ENCODE results near the gene PTCD1.

Gene PTCD1
- total RNA-seq: 11.6 to 11.9 reads per million in 2 experiments

- peak; percentile 73 for DNase-seq (ENCODE audit: low read depth)
These were observed at the start of gene PTCD1, which contains the start of gene CPSF4 for GRCh38 chr7:99438573-99439480. Gene PTCD1, minus strand, starts transcription at chr7:99438798. Its CDS starts 3,556 bp downstream, at chr7:99435242. Gene CPSF4, plus strand, starts transcription at chr7:99438943. Its CDS starts 140 bp downstream, at chr7:99439083.

GRCh38 chr7:99485094-99485493 lies 46.5 kb upstream of the PTCD1 start:
- no peak for DNase-seq (ENCODE audit: low read depth)

DNA sequence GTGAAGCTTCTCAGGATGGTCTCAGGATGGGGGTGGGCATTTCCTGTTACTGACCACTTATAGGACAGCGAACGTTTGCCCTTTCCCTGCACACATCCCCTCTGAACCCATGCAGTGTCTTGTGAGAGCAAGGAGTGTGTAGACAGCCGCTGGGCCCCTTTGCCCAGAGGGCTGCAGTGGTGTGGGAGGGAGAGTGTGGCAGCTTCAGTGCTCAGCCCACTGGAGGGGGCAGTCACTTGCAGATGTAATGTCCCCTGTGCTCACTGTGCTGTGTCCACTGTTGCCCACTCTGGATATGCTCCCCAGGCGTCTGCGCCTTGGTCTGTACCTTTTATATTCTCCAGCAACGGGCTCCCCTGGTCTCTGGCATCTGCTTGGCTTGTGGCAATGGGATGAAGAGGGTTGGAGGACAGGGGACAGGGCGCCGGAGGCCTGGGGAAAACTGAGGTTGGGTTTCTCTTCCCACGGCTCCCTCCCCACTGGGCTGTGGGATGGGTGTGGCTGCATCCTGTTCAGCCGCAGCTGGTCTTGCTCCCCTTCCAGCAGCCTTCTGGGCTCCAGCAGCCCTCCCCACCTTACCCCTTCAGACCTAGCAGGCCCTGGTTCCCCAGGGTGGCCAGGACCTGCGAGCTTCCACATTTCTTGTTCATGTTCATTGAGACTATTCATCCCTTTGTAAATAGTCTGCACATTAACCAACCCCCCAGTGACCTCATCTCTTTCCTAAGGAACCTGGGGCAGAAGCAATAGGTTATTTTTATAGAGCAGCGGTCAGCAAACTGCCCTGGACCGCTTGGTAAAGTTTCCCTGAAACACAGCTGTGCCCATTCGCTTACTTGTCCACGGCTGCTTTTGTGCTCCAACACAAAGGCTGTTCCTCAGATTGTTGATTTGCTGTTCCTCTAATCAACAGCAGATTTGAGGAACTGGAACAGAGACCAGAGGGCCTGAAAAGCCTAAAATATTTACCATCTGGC lies 40.2 kb upstream of the PTCD1 start:
- no peak for DNase-seq (ENCODE audit: low read depth)

DNA sequence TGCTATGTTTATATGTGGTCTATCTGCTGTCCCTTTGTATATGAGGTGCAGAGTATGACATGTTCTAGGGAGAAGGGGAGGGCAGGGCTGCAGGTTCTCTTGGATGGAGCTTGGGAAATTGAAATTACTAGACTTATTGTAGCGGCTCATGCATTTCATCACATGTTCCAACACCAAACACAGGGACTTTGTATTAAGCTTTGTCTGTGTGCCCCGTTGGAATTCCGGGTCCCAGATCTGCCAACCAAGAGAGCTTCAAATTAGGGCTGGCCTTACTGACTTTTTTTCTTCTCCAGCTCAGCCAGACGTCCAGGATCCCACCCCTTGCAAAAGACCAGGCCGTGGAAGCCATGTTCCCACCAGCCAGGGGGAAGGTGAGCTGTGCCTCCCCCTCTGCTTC lies 37.5 kb upstream of the PTCD1 start:
- no peak for DNase-seq (ENCODE audit: low read depth)

GRCh38 chr7:99473315-99473596 lies 34.7 kb upstream of the PTCD1 start:
- DNase-seq (ENCODE audit: low read depth): no peak

GRCh38 chr7:99472561-99473314 lies 34.1 kb upstream of the PTCD1 start, which contains the start of gene ZNF789:
Gene ZNF789, plus strand, starts transcription at chr7:99472890. Its CDS starts 3,567 bp downstream, at chr7:99476457.
- DNase-seq (ENCODE audit: low read depth): peak; percentile 98

DNA sequence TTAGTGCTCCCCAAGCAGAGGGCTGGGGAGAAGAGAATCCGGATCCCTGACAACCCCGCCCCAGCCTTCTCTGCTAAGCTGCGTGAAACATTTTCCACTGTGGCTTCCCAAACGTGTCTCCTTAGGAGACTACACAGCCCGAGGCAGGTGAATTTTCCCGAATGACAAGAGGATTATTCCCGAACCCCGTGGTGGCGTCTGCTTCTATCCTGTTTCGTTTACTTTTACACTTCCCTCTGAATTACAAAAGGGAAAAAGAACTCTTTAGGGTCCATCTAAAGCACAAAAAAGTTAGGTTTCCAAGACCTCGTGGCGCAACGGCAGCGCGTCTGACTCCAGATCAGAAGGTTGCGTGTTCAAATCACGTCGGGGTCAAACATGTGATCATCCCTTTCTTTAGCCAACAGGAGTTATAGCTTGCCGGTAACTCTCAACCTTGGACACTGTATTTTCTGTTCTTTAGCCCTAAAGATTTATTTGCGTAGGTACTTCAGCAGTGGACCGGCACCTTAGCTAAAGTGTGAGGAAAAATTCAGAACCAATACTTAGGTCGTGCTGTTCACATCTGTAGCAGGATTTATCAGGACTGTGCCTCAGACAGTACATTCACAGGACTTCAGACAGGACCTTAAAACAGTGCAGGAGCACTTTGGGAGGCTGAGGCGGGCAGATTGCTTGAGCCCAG lies 30.9 kb upstream of the PTCD1 start:
- DNase-seq (ENCODE audit: low read depth): no peak

- DNase-seq (ENCODE audit: low read depth): no peak
These were observed 29.8 kb upstream of the PTCD1 start for GRCh38 chr7:99468336-99468918.

GRCh38 chr7:99465421-99465768 lies 26.8 kb upstream of the PTCD1 start:
- no peak for DNase-seq (ENCODE audit: low read depth)

DNA sequence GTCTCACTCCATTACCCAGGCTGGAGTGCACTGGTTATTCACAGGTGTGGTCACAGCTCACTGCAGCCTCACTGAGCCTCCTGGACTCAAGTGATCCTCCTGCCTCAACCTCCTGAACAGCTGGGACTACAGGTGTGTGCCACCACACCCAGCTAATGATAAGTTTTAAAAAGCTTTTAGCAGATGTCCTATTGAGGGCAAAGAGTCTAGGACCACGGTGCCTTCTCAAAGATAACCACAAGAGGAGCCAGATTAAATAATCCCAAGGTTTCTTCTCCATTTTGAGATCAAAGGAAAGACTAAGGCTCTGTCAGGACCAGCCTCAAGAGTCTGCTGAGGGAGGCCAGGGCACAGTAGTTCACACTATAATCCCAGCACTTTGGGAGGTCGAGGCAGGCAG lies 22.6 kb upstream of the PTCD1 start:
- no peak for DNase-seq (ENCODE audit: low read depth)

GRCh38 chr7:99460651-99461050 lies 22.1 kb upstream of the PTCD1 start:
- DNase-seq (ENCODE audit: low read depth): no peak

- DNase-seq (ENCODE audit: low read depth): no peak
These were observed 20.5 kb upstream of the PTCD1 start for GRCh38 chr7:99459087-99459486.

- no peak for DNase-seq (ENCODE audit: low read depth)
These were observed 19.3 kb upstream of the PTCD1 start for GRCh38 chr7:99457650-99458493.

- no peak for DNase-seq (ENCODE audit: low read depth)
These were observed 18.6 kb upstream of the PTCD1 start for GRCh38 chr7:99457050-99457649.

DNA sequence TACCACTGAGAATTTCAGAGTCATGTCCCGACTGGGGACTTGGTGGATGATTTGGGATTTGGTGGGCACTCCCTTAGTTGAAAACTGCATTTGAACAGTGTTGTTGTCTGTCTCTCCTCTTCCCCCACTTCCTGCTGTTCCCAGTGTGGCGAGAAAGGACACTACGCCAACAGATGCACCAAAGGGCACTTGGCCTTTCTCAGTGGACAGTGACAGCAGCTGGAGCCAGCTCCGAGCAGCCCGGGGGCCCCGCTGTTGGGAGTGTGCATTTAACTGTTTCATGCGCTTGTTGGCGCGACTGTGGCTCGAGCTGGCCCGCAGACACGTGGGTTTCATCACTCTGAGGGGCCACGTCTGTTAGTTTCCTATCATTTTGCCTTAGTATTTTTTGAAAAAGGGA lies 17.7 kb upstream of the PTCD1 start:
- no peak for DNase-seq (ENCODE audit: low read depth)

DNA sequence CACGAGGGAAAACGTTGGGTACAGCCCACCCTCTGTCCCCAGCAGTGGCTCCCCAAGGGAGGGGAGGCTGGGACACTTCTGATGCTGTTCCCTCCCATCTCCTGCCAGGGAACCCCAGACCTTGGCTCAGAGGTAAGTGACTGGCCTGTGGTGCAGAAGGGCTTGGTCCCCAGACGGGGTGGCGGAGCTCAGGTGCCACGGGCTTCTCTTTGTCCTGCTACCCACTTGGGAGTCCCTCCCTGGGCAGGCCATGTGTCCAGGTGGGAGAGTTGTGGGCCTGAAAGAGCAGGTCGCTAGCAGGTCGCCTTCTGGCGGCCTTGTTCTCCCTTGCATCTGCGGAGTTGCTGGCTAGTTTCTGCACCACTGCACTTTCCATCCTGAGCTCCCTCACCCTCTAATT lies 17.3 kb upstream of the PTCD1 start:
- DNase-seq (ENCODE audit: low read depth): no peak

DNA sequence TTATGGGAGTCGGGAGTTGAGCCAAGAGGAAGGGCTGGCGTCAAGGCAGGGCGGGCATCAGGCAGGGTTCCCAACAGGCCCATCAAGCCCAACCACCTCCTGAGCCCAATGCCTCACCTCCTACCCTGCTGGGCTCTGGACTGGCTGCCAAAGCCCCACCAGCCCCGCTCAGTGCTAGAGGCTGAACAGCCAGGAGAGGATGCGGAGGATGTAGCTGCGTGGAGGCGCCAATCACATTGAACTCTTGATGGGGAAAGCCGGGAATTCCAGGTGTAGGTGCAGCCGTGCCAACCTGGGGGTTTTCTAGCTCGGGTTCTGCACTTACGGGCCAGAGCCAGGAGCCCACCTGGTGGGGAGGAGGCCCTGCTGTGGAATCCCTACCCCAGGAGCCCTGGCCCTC lies 14.5 kb upstream of the PTCD1 start:
- DNase-seq (ENCODE audit: low read depth): no peak

GRCh38 chr7:99452541-99452940 lies 13.9 kb upstream of the PTCD1 start:
- DNase-seq (ENCODE audit: low read depth): no peak

DNA sequence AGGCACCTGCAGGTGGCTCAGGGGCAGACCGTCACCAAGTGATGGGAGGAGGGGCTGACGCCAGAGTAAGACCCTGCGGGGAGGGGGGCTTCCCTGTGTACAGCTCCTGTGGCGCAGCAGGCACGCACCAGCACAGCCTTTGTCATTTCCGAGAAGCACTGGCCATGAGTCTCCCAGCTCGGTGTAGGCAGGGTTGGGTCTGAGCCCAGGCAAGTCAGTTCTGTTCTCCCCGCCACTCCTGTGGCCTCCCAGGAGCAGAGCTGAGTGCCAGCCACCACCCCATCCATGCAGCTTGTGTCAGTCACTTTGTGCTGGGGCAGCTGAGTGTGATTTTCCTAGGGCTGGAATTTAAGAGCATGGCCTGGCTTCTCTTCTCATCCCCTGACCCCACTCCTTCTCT lies 13.3 kb upstream of the PTCD1 start:
- no peak for DNase-seq (ENCODE audit: low read depth)

DNA sequence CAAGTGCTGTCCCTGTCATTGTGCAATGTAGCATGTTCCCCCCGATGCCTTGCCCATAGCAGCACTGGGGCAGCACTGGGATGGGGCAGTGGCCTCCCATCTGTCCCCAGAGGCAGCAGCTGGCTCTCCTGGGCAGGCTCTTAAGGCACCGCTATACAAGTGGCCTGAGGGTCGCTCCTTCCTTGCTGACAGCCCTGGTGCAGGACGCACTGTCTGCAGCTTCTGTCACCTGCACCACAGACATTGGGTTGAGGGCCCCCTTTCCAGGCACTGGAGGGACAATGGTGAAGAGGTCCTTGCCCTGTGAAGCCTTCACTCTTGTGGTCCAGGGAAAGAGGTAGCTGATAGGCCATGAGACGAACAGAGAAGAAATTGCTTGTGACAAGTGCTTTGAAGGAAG lies 10.7 kb upstream of the PTCD1 start:
- no peak for DNase-seq (ENCODE audit: low read depth)
